ENCODE data around the gene DPEP2NB. TPM values are rescaled to one million over a fixed set of nuclear protein-coding genes. Genes with fewer than 3 reads are reported as not detected.
A peak's percentile ranks its signal among the peaks of the same experiment; 100 is the strongest.
"Not testable (repeated sequence)": the region's sequence is repeated elsewhere in the genome, so short reads cannot be mapped to it uniquely, and the experiment has no call there.

DPEP2NB gene
- total RNA-seq, 4 donors from 2014 or later: not detected

DNA sequence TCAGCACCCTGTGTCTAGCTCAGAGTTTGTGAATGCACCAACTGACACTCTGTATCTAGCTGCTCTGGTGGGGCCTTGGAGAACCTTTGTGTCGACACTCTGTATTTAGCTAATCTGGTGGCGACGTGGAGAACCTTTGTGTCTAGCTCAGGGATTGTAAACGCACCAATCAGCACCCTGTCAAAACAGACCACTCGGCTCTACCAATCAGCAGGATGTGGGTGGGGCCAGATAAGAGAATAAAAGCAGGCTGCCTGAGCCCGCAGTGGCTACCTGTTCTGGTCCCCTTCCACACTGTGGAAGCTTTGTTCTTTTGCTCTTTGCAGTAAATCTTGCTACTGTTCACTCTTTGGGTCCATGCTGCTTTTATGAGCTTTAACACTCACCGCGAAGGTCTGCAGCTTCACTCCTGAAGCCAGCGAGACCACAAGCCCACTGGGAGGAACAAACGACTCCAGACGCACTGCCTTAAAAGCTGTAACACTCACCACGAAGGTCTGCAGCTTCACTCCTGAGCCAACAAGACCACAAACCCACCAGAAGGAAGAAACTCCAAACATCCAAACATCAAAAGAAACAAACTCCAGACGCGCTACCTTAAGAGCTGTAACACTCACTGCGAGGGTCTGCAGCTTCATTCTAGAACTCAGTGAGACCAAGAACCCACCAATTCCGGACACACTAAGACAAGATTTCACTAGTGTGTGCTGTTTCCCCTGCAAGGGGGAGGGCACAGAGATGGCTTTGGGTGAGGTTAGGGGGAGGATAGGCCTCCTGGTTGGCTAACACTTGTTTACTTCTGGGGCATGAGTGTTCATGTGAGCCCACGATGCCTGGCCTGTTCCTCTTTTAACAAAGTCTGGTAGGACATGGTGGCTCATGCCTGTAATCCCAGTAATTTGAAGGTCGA is 16.7 kb downstream of the DPEP2NB start, which contains the start of gene DPEP2:
Gene DPEP2 (minus strand): TSS at position 706 of the 910 bp plus-strand sequence. CDS start 6,272 bp downstream, outside the sequence.
- H3K27me3 ChIP-seq; H3K36me3 ChIP-seq; DNase-seq; H3K9me3 ChIP-seq; intact Hi-C loops (cut with DNase I): not testable (repeated sequence)
- peak in 1 of 4 donors; percentile 33 for TF ChIP-seq POLR2A (IDR thresholded peaks at IDR 0.05)
- peak within 1 kb of the TSS in 2 of 4 donors; percentile 18 to 39 for H3K4me3 ChIP-seq
- peak within 1 kb of the TSS in 3 of 4 donors; percentile 38 to 68 (median 56) for H3K27ac ChIP-seq
- WGBS, 2 donors: 69 to 78% methylated on average over 9 of the region's 18 CpGs
- H3K4me1 ChIP-seq: peaks cover 0 to 11% (median 0%) of the 10 kb centered on the region in 3 donors

DNA sequence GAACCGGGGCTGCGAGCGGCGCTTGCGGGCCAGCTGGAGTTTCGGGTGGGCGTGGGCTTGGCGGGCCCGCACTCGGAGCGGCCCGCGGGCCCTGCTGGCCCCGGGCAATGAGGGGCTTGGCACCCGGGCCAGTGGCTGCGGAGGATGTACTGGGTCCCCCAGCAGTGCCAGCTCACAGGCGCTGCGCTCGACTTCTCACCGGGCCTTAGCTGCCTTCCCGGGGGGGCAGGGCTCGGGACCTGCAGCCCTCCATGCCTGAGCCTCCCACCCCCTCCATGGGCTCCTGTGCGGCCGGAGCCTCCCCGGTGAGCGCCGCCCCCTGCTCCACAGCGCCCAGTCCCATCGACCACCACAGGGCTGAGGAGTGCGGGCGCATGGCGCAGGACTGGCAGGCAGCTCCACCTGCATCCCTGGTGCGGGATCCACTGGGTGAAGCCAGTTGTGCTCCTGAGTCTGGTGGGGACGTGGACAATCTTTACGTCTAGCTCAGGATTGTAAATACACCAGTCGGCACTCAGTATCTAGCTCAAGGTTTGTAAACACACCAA is 17.4 kb downstream of the DPEP2NB start:
- H3K36me3 ChIP-seq; H3K9me3 ChIP-seq; H3K27ac ChIP-seq; DNase-seq; H3K4me3 ChIP-seq; H3K27me3 ChIP-seq; intact Hi-C loops (cut with DNase I): not testable (repeated sequence)
- 87 to 100% methylated on average over 4 to 7 of the region's 36 CpGs for WGBS, 2 donors
- H3K4me1 ChIP-seq: peaks cover 6 to 19% (median 7%) of the 10 kb centered on the region in 3 donors

GRCh38 chr16:67996666-67997065 is 19.0 kb downstream of the DPEP2NB start:
- no peaks in the 10 kb centered on the region for H3K36me3 ChIP-seq
- DNase-seq: no peak
- WGBS, 2 donors: 91 to 100% methylated on average over 2 to 4 of the region's 5 CpGs
- no peaks in the 10 kb centered on the region for H3K27me3 ChIP-seq
- TF ChIP-seq CTCF (IDR thresholded peaks at IDR 0.05) (no peak), POLR2A (IDR thresholded peaks at IDR 0.05) (no peak)
- peaks cover 10 to 26% (median 14%) of the 10 kb centered on the region in 3 donors for H3K4me1 ChIP-seq
- no peak overlapping the region for H3K27ac ChIP-seq
- H3K4me3 ChIP-seq: no peak overlapping the region
- intact Hi-C loops (cut with DNase I): no loop called here
- no peaks in the 10 kb centered on the region for H3K9me3 ChIP-seq

- intact Hi-C loops (cut with DNase I): no loop called here
These were observed 20.3 kb downstream of the DPEP2NB start for GRCh38 chr16:67995423-67995822.

GRCh38 chr16:67994040-67994408 is 21.7 kb downstream of the DPEP2NB start:
- H3K36me3 ChIP-seq, H3K9me3 ChIP-seq, DNase-seq, H3K27me3 ChIP-seq: not testable (repeated sequence)
- H3K4me1 ChIP-seq: peaks cover 10 to 15% (median 14%) of the 10 kb centered on the region in 3 donors
- 49% methylated on average over 4 of the region's 6 CpGs; no CpG with 5 or more reads in 1 of the 2 donors for WGBS, 2 donors
- peak overlapping the region; percentile 76 to 84 (median 82) for H3K27ac ChIP-seq
- H3K4me3 ChIP-seq: peak overlapping the region in 1 of 4 donors; percentile 43
- intact Hi-C loops (cut with DNase I): loop anchor here (5.0 kb wide), 1 partner anchor 48 kb away; no protein-coding TSS in a partner anchor

More at GRCh38 chr16:67995423-67995822, 20.3 kb downstream of the DPEP2NB start:
- Histone ChIP-seq H3K4me1 (peaks cover 10 to 26% (median 14%) of the 10 kb centered on the region in 3 donors), H3K27ac (no peak overlapping the region), H3K27me3 (no peaks in the 10 kb centered on the region), H3K4me3 (no peak overlapping the region), H3K36me3 (no peaks in the 10 kb centered on the region), H3K9me3 (no peaks in the 10 kb centered on the region)
- TF ChIP-seq CTCF (IDR thresholded peaks at IDR 0.05) (no peak), POLR2A (IDR thresholded peaks at IDR 0.05) (no peak)
- 44 to 48% methylated on average over 5 of the region's 5 CpGs for WGBS, 2 donors
- no peak for DNase-seq

DNA sequence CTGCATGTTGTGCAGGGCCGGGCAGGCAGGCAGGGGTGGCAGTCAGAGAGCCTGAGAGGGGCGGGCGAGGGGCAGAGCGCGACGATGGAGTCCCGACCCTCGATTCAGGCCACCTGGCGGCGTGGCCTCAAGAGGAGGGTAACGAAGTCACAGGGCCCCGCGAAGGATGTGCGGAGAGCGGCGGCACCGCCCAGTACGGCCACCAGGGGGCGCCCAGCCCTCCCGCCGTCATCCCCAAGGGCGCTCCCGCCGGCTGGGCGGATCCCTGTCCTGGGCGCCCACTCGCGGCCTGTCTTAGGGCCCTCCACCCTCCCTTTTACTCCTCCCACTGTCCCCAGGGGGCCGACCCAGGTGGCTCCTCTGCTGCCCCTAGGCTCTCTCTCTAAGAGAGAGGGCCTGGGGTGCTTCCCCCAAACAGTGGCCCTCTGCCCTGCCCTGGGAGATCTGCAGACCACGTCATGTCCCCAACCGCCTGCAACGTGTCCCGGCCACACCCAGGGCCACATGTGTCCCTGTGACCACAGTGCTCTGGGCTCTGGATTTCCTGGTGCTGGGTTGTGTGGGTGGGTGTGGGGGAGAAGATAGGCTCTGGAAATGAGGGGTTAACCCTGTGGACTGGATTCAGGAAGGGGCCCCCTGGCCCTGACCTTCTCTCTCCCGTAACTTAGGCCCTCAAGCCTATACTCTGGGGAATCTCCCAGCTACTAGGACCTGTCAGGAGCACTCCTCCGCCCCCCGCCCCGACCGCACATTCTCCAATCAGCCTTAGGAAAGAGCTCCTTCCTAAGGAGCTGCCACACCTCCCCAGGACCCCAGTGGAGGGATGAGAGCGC is 22.3 kb downstream of the DPEP2NB start:
- TF ChIP-seq CTCF (IDR thresholded peaks at IDR 0.05) (peak; percentile 98 to 100 (median 99)), POLR2A (IDR thresholded peaks at IDR 0.05) (no peak)
- H3K27ac ChIP-seq: peak overlapping the region; percentile 76 to 84 (median 82)
- H3K27me3 ChIP-seq: no peaks in the 10 kb centered on the region
- no peaks in the 10 kb centered on the region for H3K36me3 ChIP-seq
- H3K4me1 ChIP-seq: peaks cover 10 to 15% (median 14%) of the 10 kb centered on the region in 3 donors
- peak overlapping the region; percentile 21 to 61 (median 43) for H3K4me3 ChIP-seq
- intact Hi-C loops (cut with DNase I): loop anchor here (5.0 kb wide), 1 partner anchor 49 kb away; no protein-coding TSS in a partner anchor
- H3K9me3 ChIP-seq: no peaks in the 10 kb centered on the region
- peak; percentile 61 for DNase-seq
- 0% methylated on average over 6 of the region's 39 CpGs; no CpG with 5 or more reads in 1 of the 2 donors for WGBS, 2 donors

Measured in esophagus squamous epithelium (tissue), 5 donors.